Memory B cell (primary cell): ENCODE results near the gene CAMK2A.

Experiments used
- ATAC-seq: fragments of 150-1000 bp; cut with Tn5 transposase; 2 replicates; pipeline ENCODE4 v1.10.0; 2021; ENCODE audit warnings: low read depth, mild to moderate bottlenecking, moderate library complexity
- DNase-seq, 2 donors: peaks; one replicate each; pipeline ENCODE4 v3.0.0; 2022; ENCODE audit warnings: low spot score in 2 of 2
- H3K27ac Mint-ChIP-seq: one replicate; pipeline ENCODE4 v1.8.0; 2022; ENCODE audit warnings: mild to moderate bottlenecking, moderate library complexity, mixed read lengths
- H3K27me3 Mint-ChIP-seq: one replicate; pipeline ENCODE4 v1.8.0; 2022; ENCODE audit warnings: mixed read lengths
- H3K36me3 Mint-ChIP-seq: one replicate; pipeline ENCODE4 v1.8.0; 2022; ENCODE audit warnings: mild to moderate bottlenecking, mixed read lengths
- H3K4me1 Mint-ChIP-seq: one replicate; pipeline ENCODE4 v1.8.0; 2022; ENCODE audit warnings: mixed read lengths
- H3K4me3 Mint-ChIP-seq: one replicate; pipeline ENCODE4 v1.8.0; 2022; ENCODE audit warnings: mild to moderate bottlenecking, moderate library complexity, mixed read lengths
- H3K9me3 Mint-ChIP-seq: one replicate; pipeline ENCODE4 v1.8.0; 2022; ENCODE audit warnings: mixed read lengths

Gene CAMK2A

GRCh38 chr5:150286820-150287219 is 2.8 kb downstream of the CAMK2A start:
- Mint-ChIP-seq H3K4me1 (no peaks in the 10 kb centered on the region), H3K4me3 (no peak overlapping the region), H3K27me3 (peaks cover 8% of the 10 kb centered on the region), H3K36me3 (no peaks in the 10 kb centered on the region), H3K27ac (no peak overlapping the region), H3K9me3 (no peaks in the 10 kb centered on the region)
- DNase-seq (no peak), ATAC-seq (peak; percentile 48)

- Mint-ChIP-seq H3K27me3 (peaks cover 11% of the 10 kb centered on the region), H3K27ac (no peak overlapping the region), H3K4me1 (no peaks in the 10 kb centered on the region), H3K4me3 (no peak overlapping the region), H3K36me3 (no peaks in the 10 kb centered on the region), H3K9me3 (no peaks in the 10 kb centered on the region)
- no peak for ATAC-seq
- no peak for DNase-seq
These were observed 4.5 kb downstream of the CAMK2A start for GRCh38 chr5:150285114-150285513.

- ATAC-seq (no peak), DNase-seq (no peak)
- H3K36me3 Mint-ChIP-seq: no peaks in the 10 kb centered on the region
- no peak overlapping the region for H3K4me3 Mint-ChIP-seq
- H3K27me3 Mint-ChIP-seq: peaks cover 10% of the 10 kb centered on the region
- H3K27ac Mint-ChIP-seq: no peak overlapping the region
- no peaks in the 10 kb centered on the region for H3K9me3 Mint-ChIP-seq
- no peaks in the 10 kb centered on the region for H3K4me1 Mint-ChIP-seq
These were observed 5.3 kb downstream of the CAMK2A start for GRCh38 chr5:150284311-150284710.

GRCh38 chr5:150283904-150284303 is 5.7 kb downstream of the CAMK2A start:
- no peak for DNase-seq
- H3K36me3 Mint-ChIP-seq: no peaks in the 10 kb centered on the region
- no peaks in the 10 kb centered on the region for H3K9me3 Mint-ChIP-seq
- no peaks in the 10 kb centered on the region for H3K4me1 Mint-ChIP-seq
- no peak overlapping the region for H3K27ac Mint-ChIP-seq
- no peak for ATAC-seq
- H3K4me3 Mint-ChIP-seq: no peak overlapping the region
- H3K27me3 Mint-ChIP-seq: peaks cover 12% of the 10 kb centered on the region

GRCh38 chr5:150281987-150282386 is 7.6 kb downstream of the CAMK2A start:
- no peak overlapping the region for H3K4me3 Mint-ChIP-seq
- H3K27me3 Mint-ChIP-seq: peaks cover 15% of the 10 kb centered on the region
- no peak overlapping the region for H3K27ac Mint-ChIP-seq
- H3K4me1 Mint-ChIP-seq: no peaks in the 10 kb centered on the region
- no peaks in the 10 kb centered on the region for H3K36me3 Mint-ChIP-seq
- ATAC-seq: no peak
- no peaks in the 10 kb centered on the region for H3K9me3 Mint-ChIP-seq
- DNase-seq: no peak

GRCh38 chr5:150279330-150280020 is 10.1 kb downstream of the CAMK2A start:
- Mint-ChIP-seq H3K27me3 (peaks cover 20% of the 10 kb centered on the region), H3K9me3 (no peaks in the 10 kb centered on the region), H3K4me1 (no peaks in the 10 kb centered on the region), H3K4me3 (no peak overlapping the region), H3K27ac (no peak overlapping the region), H3K36me3 (no peaks in the 10 kb centered on the region)
- ATAC-seq: no peak
- no peak for DNase-seq

GRCh38 chr5:150278916-150279315 is 10.7 kb downstream of the CAMK2A start:
- no peak overlapping the region for H3K27ac Mint-ChIP-seq
- no peak overlapping the region for H3K4me3 Mint-ChIP-seq
- H3K27me3 Mint-ChIP-seq: peaks cover 20% of the 10 kb centered on the region
- no peaks in the 10 kb centered on the region for H3K9me3 Mint-ChIP-seq
- ATAC-seq (no peak), DNase-seq (no peak)
- H3K4me1 Mint-ChIP-seq: no peaks in the 10 kb centered on the region
- H3K36me3 Mint-ChIP-seq: no peaks in the 10 kb centered on the region

- no peaks in the 10 kb centered on the region for H3K4me1 Mint-ChIP-seq
- no peak for DNase-seq
- H3K9me3 Mint-ChIP-seq: no peaks in the 10 kb centered on the region
- no peak overlapping the region for H3K4me3 Mint-ChIP-seq
- no peaks in the 10 kb centered on the region for H3K36me3 Mint-ChIP-seq
- H3K27ac Mint-ChIP-seq: no peak overlapping the region
- no peak for ATAC-seq
- H3K27me3 Mint-ChIP-seq: peaks cover 18% of the 10 kb centered on the region
These were observed 11.4 kb downstream of the CAMK2A start for GRCh38 chr5:150278046-150278730.

- Mint-ChIP-seq H3K36me3 (no peaks in the 10 kb centered on the region), H3K4me1 (no peaks in the 10 kb centered on the region), H3K27me3 (peaks cover 20% of the 10 kb centered on the region), H3K9me3 (no peaks in the 10 kb centered on the region), H3K27ac (no peak overlapping the region), H3K4me3 (no peak overlapping the region)
- ATAC-seq: no peak
- no peak for DNase-seq
These were observed 12.5 kb downstream of the CAMK2A start for GRCh38 chr5:150277043-150277442.

GRCh38 chr5:150274811-150275210 is 14.8 kb downstream of the CAMK2A start:
- ATAC-seq: no peak
- H3K4me3 Mint-ChIP-seq: no peak overlapping the region
- H3K27ac Mint-ChIP-seq: no peak overlapping the region
- H3K36me3 Mint-ChIP-seq: no peaks in the 10 kb centered on the region
- no peaks in the 10 kb centered on the region for H3K4me1 Mint-ChIP-seq
- H3K9me3 Mint-ChIP-seq: no peaks in the 10 kb centered on the region
- H3K27me3 Mint-ChIP-seq: peaks cover 17% of the 10 kb centered on the region
- DNase-seq: no peak

- Mint-ChIP-seq H3K27ac (no peak overlapping the region), H3K36me3 (no peaks in the 10 kb centered on the region), H3K4me1 (no peaks in the 10 kb centered on the region), H3K27me3 (peaks cover 15% of the 10 kb centered on the region), H3K4me3 (no peak overlapping the region), H3K9me3 (no peaks in the 10 kb centered on the region)
- ATAC-seq: peak; percentile 34
- DNase-seq: no peak
These were observed 17.0 kb downstream of the CAMK2A start for GRCh38 chr5:150272531-150272930.

GRCh38 chr5:150271923-150272322 is 17.6 kb downstream of the CAMK2A start:
- Mint-ChIP-seq H3K27me3 (peaks cover 15% of the 10 kb centered on the region), H3K36me3 (no peaks in the 10 kb centered on the region), H3K9me3 (no peaks in the 10 kb centered on the region), H3K4me1 (no peaks in the 10 kb centered on the region), H3K27ac (no peak overlapping the region), H3K4me3 (no peak overlapping the region)
- ATAC-seq (no peak), DNase-seq (no peak)

GRCh38 chr5:150271296-150271692 is 18.3 kb downstream of the CAMK2A start:
- Mint-ChIP-seq H3K36me3 (no peaks in the 10 kb centered on the region), H3K4me1 (no peaks in the 10 kb centered on the region), H3K27ac (no peak overlapping the region), H3K9me3 (no peaks in the 10 kb centered on the region), H3K4me3 (no peak overlapping the region), H3K27me3 (peaks cover 11% of the 10 kb centered on the region)
- ATAC-seq: no peak
- DNase-seq: no peak

GRCh38 chr5:150270541-150271295 is 18.9 kb downstream of the CAMK2A start:
- DNase-seq (no peak), ATAC-seq (no peak)
- H3K9me3 Mint-ChIP-seq: no peaks in the 10 kb centered on the region
- no peaks in the 10 kb centered on the region for H3K36me3 Mint-ChIP-seq
- no peak overlapping the region for H3K4me3 Mint-ChIP-seq
- no peaks in the 10 kb centered on the region for H3K4me1 Mint-ChIP-seq
- H3K27ac Mint-ChIP-seq: no peak overlapping the region
- peaks cover 10% of the 10 kb centered on the region for H3K27me3 Mint-ChIP-seq
